IPS-18a (cell line): ENCODE results near the gene SLC25A14.

ENCODE experiments used
- H3K27ac ChIP-seq: one replicate; pipeline ENCODE4 v1.5.1; 2013; ENCODE audit warnings: low read length
- H3K27me3 ChIP-seq: one replicate; pipeline ENCODE4 v1.6.1; 2013; ENCODE audit warnings: mild to moderate bottlenecking, low read length; ENCODE audit not compliant: control insufficient read depth, insufficient read depth
- H3K36me3 ChIP-seq: one replicate; pipeline ENCODE4 v1.6.1; 2013; ENCODE audit warnings: low read depth, low read length; ENCODE audit not compliant: control insufficient read depth
- H3K4me1 ChIP-seq: one replicate; pipeline ENCODE4 v1.6.1; 2013; ENCODE audit warnings: low read depth, low read length; ENCODE audit not compliant: control insufficient read depth
- H3K4me3 ChIP-seq: one replicate; pipeline ENCODE4 v1.5.1; 2013; ENCODE audit warnings: low read length
- H3K9ac ChIP-seq: one replicate; pipeline ENCODE4 v1.6.1; 2013; ENCODE audit warnings: mild to moderate bottlenecking, low read length, moderate library complexity
- H3K9me3 ChIP-seq: one replicate; pipeline ENCODE4 v1.6.1; 2013; ENCODE audit warnings: low read depth, low read length; ENCODE audit not compliant: control insufficient read depth

The SLC25A14 gene

GRCh38 chrX:130419263-130419662, 79.5 kb downstream of the SLC25A14 start:
- Histone ChIP-seq H3K36me3 (peaks cover 3% of the 10 kb centered on the region), H3K27ac (no peak overlapping the region), H3K4me3 (no peak overlapping the region), H3K27me3 (no peaks in the 10 kb centered on the region), H3K4me1 (peaks cover 3% of the 10 kb centered on the region), H3K9me3 (peaks cover 17% of the 10 kb centered on the region), H3K9ac (no peak overlapping the region)
